Osteoblast (primary cell): ENCODE measurements around the gene ZNF330. TPM values are rescaled to one million over a fixed set of nuclear protein-coding genes. Genes with fewer than 3 reads are reported as not detected.
A peak's percentile ranks its signal among the peaks of the same experiment; 100 is the strongest.
"Not testable (repeated sequence)": the region's sequence is repeated elsewhere in the genome, so short reads cannot be mapped to it uniquely, and the experiment has no call there.

Experiments
- DNase-seq: peaks from one replicate; pipeline ENCODE4 v3.0.0; 2011; ENCODE audit warnings: low spot score, mixed read lengths; ENCODE audit not compliant: insufficient read length; ENCODE audit errors: missing footprints
- H2AFZ ChIP-seq: 2 replicates; pipeline ENCODE4 v1.6.0; 2011; ENCODE audit warnings: mild to moderate bottlenecking, low read length
- H3K27ac ChIP-seq: 2 replicates; pipeline ENCODE4 v1.5.1; 2011; ENCODE audit warnings: mild to moderate bottlenecking, low read depth, low read length, moderate library complexity
- H3K27me3 ChIP-seq: 2 replicates; pipeline ENCODE4 v1.6.0; 2012; ENCODE audit warnings: mild to moderate bottlenecking, control low read depth, inconsistent platforms, low read length, moderate library complexity; ENCODE audit not compliant: insufficient read depth
- H3K36me3 ChIP-seq: 2 replicates; pipeline ENCODE4 v1.5.1; 2011; ENCODE audit warnings: mild to moderate bottlenecking, low read length, control low read depth, moderate library complexity; ENCODE audit not compliant: insufficient read depth
- H3K4me1 ChIP-seq: 2 replicates; pipeline ENCODE4 v1.5.1; 2011; ENCODE audit warnings: mild to moderate bottlenecking, low read length, control low read depth, moderate library complexity; ENCODE audit not compliant: insufficient read depth
- H3K4me2 ChIP-seq: 2 replicates; pipeline ENCODE4 v1.6.0; 2011; ENCODE audit warnings: mild to moderate bottlenecking, low read length; ENCODE audit not compliant: insufficient read depth
- H3K4me3 ChIP-seq: fragments of 200-600 bp; sonication (generic); 3 replicates; pipeline ENCODE4 v1.5.1; 2012; ENCODE audit warnings: mild to moderate bottlenecking, low read length, inconsistent platforms; ENCODE audit not compliant: insufficient read depth
- H3K79me2 ChIP-seq: 2 replicates; pipeline ENCODE4 v1.6.0; 2012; ENCODE audit warnings: mild to moderate bottlenecking, low read length, control low read depth, inconsistent platforms; ENCODE audit not compliant: insufficient read depth
- H3K9me3 ChIP-seq: 2 replicates; pipeline ENCODE4 v1.5.1; 2011; ENCODE audit warnings: low read depth, low read length, control low read depth
- H4K20me1 ChIP-seq: 2 replicates; pipeline ENCODE4 v1.6.0; 2012; ENCODE audit warnings: mild to moderate bottlenecking, low read length, control low read depth; ENCODE audit not compliant: insufficient read depth
- total RNA-seq: library from RNA; depleted of rRNA; stranded (reverse); fragments of >200 nt; gene quantifications from 2 replicates; pipeline ENCODE4 v1.2.3, GENCODE V29; 2012
- TF ChIP-seq, protein P1 (sequence below): IDR thresholded peaks from 2 replicates; pipeline ENCODE4 v1.5.1; 2011; ENCODE audit warnings: mild to moderate bottlenecking, low read depth, low read length, moderate library complexity; ENCODE audit errors: extremely low read depth

Gene ZNF330
- total RNA-seq, 1 donor: 33.7 TPM

DNA sequence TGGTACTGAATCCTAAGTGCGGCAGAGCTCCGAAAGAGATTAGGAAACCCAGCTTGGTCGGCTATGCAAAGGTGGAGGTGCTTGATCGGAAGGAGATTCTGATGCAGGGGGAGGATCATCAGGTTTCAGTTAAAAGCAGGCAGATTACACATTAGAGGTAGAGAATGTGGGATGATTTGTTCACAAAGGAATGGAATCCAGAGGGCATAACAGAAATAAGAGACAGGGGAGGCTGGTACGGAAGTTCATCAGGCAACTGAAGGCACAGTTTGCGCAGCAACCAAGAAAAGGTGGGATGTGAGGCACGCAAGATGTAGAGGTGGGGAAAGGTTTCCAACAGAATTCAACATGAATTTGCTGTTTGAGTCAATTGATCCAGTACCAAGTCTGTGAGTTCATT, 424 bp upstream of the ZNF330 start:
- Histone ChIP-seq H3K4me1 (peaks cover 12% of the 10 kb centered on the region), H3K36me3 (peaks cover 22% of the 10 kb centered on the region), H3K4me2 (peak overlapping the region; percentile 92), H3K9me3 (no peaks in the 10 kb centered on the region), H3K4me3 (peak overlapping the region; percentile 98), H3K79me2 (peaks cover 44% of the 10 kb centered on the region), H3K27me3 (no peaks in the 10 kb centered on the region), H3K27ac (peak overlapping the region; percentile 96), H2AFZ (peak overlapping the region; percentile 92), H4K20me1 (peaks cover 3% of the 10 kb centered on the region)
- DNase-seq: no peak
- TF ChIP-seq, protein P1, sequence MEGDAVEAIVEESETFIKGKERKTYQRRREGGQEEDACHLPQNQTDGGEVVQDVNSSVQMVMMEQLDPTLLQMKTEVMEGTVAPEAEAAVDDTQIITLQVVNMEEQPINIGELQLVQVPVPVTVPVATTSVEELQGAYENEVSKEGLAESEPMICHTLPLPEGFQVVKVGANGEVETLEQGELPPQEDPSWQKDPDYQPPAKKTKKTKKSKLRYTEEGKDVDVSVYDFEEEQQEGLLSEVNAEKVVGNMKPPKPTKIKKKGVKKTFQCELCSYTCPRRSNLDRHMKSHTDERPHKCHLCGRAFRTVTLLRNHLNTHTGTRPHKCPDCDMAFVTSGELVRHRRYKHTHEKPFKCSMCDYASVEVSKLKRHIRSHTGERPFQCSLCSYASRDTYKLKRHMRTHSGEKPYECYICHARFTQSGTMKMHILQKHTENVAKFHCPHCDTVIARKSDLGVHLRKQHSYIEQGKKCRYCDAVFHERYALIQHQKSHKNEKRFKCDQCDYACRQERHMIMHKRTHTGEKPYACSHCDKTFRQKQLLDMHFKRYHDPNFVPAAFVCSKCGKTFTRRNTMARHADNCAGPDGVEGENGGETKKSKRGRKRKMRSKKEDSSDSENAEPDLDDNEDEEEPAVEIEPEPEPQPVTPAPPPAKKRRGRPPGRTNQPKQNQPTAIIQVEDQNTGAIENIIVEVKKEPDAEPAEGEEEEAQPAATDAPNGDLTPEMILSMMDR: no peak

DNA sequence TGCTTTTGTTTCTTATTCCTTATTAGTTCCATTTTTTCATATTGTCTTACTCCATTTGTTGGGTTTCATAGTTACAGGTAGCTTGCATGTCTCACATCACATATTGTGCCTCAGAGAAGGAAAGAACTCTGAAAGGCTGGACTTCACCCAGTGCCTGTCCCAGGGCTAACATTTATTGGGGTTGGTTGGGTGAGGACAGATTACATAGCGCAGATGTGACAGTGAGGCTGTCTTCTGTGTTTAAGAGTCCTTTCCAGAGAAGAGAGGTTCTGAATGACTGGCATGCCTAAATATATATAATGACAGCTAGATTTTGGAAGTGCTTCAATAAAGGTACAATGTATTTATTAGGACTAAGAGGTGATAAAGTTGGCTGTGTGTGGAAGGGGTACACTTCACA, 2.7 kb downstream of the ZNF330 start:
- Histone ChIP-seq H3K4me2 (no peak overlapping the region), H3K4me3 (no peak overlapping the region), H4K20me1 (peaks cover 3% of the 10 kb centered on the region), H3K36me3 (peaks cover 42% of the 10 kb centered on the region), H3K79me2 (peaks cover 56% of the 10 kb centered on the region), H3K4me1 (peaks cover 12% of the 10 kb centered on the region), H2AFZ (no peak overlapping the region), H3K27me3 (no peaks in the 10 kb centered on the region), H3K27ac (no peak overlapping the region), H3K9me3 (no peaks in the 10 kb centered on the region)
- no peak for DNase-seq
- TF ChIP-seq, protein P1: no peak

DNA sequence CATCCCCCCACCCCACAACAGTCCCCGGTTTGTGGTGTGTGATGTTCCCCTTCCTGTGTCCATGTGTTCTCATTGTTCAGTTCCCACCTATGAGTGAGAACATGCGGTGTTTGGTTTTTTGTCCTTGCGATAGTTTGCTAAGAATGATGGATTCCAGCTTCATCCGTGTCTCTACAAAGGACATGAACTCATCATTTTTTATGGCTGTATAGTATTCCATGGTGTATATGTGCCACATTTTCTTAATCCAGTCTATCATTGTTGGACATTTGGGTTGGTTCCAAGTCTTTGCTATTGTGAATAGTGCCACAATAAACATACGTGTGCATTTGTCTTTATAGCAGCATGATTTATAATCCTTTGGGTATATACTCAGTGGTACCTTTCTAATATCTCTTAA, 6.6 kb downstream of the ZNF330 start:
- H3K79me2 ChIP-seq: peaks cover 40% of the 10 kb centered on the region
- H3K36me3 ChIP-seq: peaks cover 73% of the 10 kb centered on the region

DNA sequence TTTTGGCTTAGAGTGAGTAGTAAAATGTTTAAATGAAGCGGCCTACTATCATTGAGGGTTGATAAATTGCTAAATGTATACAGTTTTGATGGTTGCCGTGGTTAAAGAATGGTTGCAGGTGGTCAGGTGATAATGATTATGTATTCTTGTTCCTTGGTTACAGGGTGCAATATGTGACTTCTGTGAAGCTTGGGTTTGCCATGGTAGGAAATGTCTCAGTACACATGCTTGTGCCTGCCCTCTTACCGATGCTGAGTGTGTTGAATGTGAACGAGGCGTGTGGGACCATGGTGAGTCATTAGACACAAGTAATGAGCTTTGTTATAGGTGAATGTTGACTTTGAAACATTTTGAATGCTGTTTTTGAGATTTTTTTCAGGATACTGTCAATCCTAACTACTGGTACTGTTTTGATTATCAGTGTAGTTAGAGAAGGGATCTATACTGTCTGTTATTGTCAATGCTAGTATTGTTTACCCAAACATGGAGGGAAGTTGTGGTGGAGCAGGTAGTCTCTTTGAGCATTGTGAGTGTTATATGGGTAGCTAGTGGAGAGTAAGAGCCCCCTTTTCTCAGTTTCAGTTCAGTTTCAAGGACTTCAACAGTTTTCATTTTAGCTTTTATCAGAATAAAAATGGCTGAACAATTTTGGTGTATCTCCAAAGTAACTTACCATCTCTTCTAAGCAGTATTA, 8.9 kb downstream of the ZNF330 start:
- Histone ChIP-seq H3K27ac (no peak overlapping the region), H3K27me3 (no peaks in the 10 kb centered on the region), H3K9me3 (no peaks in the 10 kb centered on the region), H2AFZ (no peak overlapping the region), H3K4me1 (no peaks in the 10 kb centered on the region), H3K4me2 (no peak overlapping the region), H4K20me1 (no peaks in the 10 kb centered on the region), H3K36me3 (peaks cover 68% of the 10 kb centered on the region), H3K79me2 (peaks cover 17% of the 10 kb centered on the region), H3K4me3 (no peak overlapping the region)
- no peak for DNase-seq
- TF ChIP-seq, protein P1: no peak

More for the DNA sequence above, 6.6 kb downstream of the ZNF330 start:
- H3K27ac ChIP-seq, H4K20me1 ChIP-seq, H3K4me3 ChIP-seq, H2AFZ ChIP-seq, H3K4me2 ChIP-seq, H3K27me3 ChIP-seq, DNase-seq, H3K9me3 ChIP-seq, H3K4me1 ChIP-seq: not testable (repeated sequence)
